AG04450 (cell line): ENCODE results near the gene PPP2R2C. TPM values are rescaled to one million over a fixed set of nuclear protein-coding genes. Genes with fewer than 3 reads are reported as not detected.

Experiments
- CTCF ChIA-PET: fragments of 300-600, 350-600 bp; formaldehyde crosslinking; extraction: SDS; loops from one replicate; lab custom pipeline; 2022; ENCODE audit warnings: antibody characterized with exemption, inconsistent platforms; lab: Charles Lee
- POLR2A ChIA-PET: fragments of 350-600 bp; formaldehyde crosslinking; extraction: SDS; loops from one replicate; lab custom pipeline; 2021; ENCODE audit warnings: antibody characterized with exemption, inconsistent platforms; lab: Yijun Ruan, JAX
- DNase-seq: peaks from one replicate; pipeline ENCODE4 v3.0.0-alpha.2; 2011; ENCODE audit warnings: low read depth, low spot score
- H3K27ac ChIP-seq: one replicate; pipeline ENCODE4 v1.5.1; 2012; ENCODE audit warnings: low read depth, low read length, control low read depth
- H3K27me3 ChIP-seq: one replicate; pipeline ENCODE4 v1.6.0; 2012; ENCODE audit warnings: low read length; ENCODE audit not compliant: control insufficient read depth, insufficient read depth
- H3K4me3 ChIP-seq: 2 replicates; pipeline ENCODE4 v1.5.1; 2011; ENCODE audit warnings: mild to moderate bottlenecking, low read depth, low read length, control low read depth
- H3K9me3 ChIP-seq: 2 replicates; pipeline ENCODE4 v1.5.1; 2012; ENCODE audit warnings: low read length; ENCODE audit not compliant: control insufficient read depth, insufficient read depth
- CTCF ChIP-seq: IDR thresholded peaks from 2 replicates; pipeline ENCODE4 v1.5.1; 2011; ENCODE audit warnings: low read depth, low read length, control low read depth, inconsistent platforms
- polyA plus RNA-seq: library from polyadenylated mRNA; depleted of rRNA; stranded (reverse); fragments of >200 nt; gene quantifications from 2 replicates; pipeline ENCODE4 v1.2.3, GENCODE V29; 2011

The PPP2R2C gene
- polyA plus RNA-seq, 1 experiment, result 0.07 TPM

- ChIA-PET POLR2A (no interaction called here), CTCF (interaction anchor here (18.6 kb wide), 1 partner anchor 71 kb away, joined by 563 read pairs; no protein-coding TSS in a partner anchor)
These were observed 151.1 kb downstream of the PPP2R2C start for GRCh38 chr4:6321361-6321760.

GRCh38 chr4:6320663-6321062 lies 151.8 kb downstream of the PPP2R2C start:
- CTCF ChIA-PET, result interaction anchor here (0.8 to 18.6 kb wide), 5 partner anchors 8 to 323 kb away, joined by 3 to 563 read pairs (median 4); no protein-coding TSS in a partner anchor
- POLR2A ChIA-PET, result no interaction called here
- H3K9me3 ChIP-seq, result peaks cover 7% of the 10 kb centered on the region
- no peak overlapping the region for H3K27ac ChIP-seq
- no peak overlapping the region for H3K4me3 ChIP-seq
- H3K27me3 ChIP-seq, result peaks cover 20% of the 10 kb centered on the region
- DNase-seq, result no peak
- TF ChIP-seq CTCF, result no peak

More at GRCh38 chr4:6321361-6321760, 151.1 kb downstream of the PPP2R2C start:
- Histone ChIP-seq H3K27ac (no peak overlapping the region), H3K4me3 (no peak overlapping the region), H3K9me3 (peaks cover 10% of the 10 kb centered on the region), H3K27me3 (peaks cover 24% of the 10 kb centered on the region)
- TF ChIP-seq CTCF, result no peak
- no peak for DNase-seq

- peaks cover 7% of the 10 kb centered on the region for H3K9me3 ChIP-seq
- DNase-seq, result no peak
- ChIA-PET CTCF (interaction anchor here (1.0 to 18.6 kb wide), 4 partner anchors 9 to 322 kb away, joined by 3 to 563 read pairs (median 6); no protein-coding TSS in a partner anchor), POLR2A (no interaction called here)
- H3K27ac ChIP-seq, result no peak overlapping the region
- peaks cover 14% of the 10 kb centered on the region for H3K27me3 ChIP-seq
- H3K4me3 ChIP-seq, result no peak overlapping the region
- TF ChIP-seq CTCF, result no peak
These were observed 152.8 kb downstream of the PPP2R2C start for GRCh38 chr4:6319530-6320150.

GRCh38 chr4:6318206-6318605 lies 154.2 kb downstream of the PPP2R2C start:
- CTCF ChIA-PET, result interaction anchor here (4.1 kb wide), 1 partner anchor 9 kb away, joined by 16 read pairs; no protein-coding TSS in a partner anchor
- POLR2A ChIA-PET, result interaction anchor here (0.6 kb wide), 1 partner anchor 564 kb away, joined by 3 read pairs; no protein-coding TSS in a partner anchor
- H3K9me3 ChIP-seq, result peaks cover 7% of the 10 kb centered on the region

More at GRCh38 chr4:6318206-6318605, 154.2 kb downstream of the PPP2R2C start:
- no peak for DNase-seq
- Histone ChIP-seq H3K27ac (no peak overlapping the region), H3K4me3 (no peak overlapping the region), H3K27me3 (peaks cover 14% of the 10 kb centered on the region)
- TF ChIP-seq CTCF, result no peak
